Central memory CD8-positive, alpha-beta T cell (primary cell): ENCODE data around the gene NSMF.

Experiments
- ATAC-seq: fragments of 150-1000 bp; cut with Tn5 transposase; replicated peaks from 2 replicates; pipeline ENCODE4 v1.10.0; 2022; ENCODE audit warnings: mild to moderate bottlenecking, moderate FRiP score, moderate number of reproducible peaks; ENCODE audit not compliant: poor library complexity, severe bottlenecking; ENCODE audit errors: extremely low read depth
- DNase-seq, 2 donors: peaks; one replicate each; pipeline ENCODE4 v3.0.0; 2021; ENCODE audit warnings: low spot score in 2 of 2
- H3K27ac Mint-ChIP-seq: one replicate; pipeline ENCODE4 v1.8.0; 2022; ENCODE audit warnings: low read depth, mild to moderate bottlenecking, moderate library complexity, mixed read lengths
- H3K27me3 Mint-ChIP-seq: one replicate; pipeline ENCODE4 v1.8.0; 2022; ENCODE audit warnings: mixed read lengths
- H3K36me3 Mint-ChIP-seq: one replicate; pipeline ENCODE4 v1.8.0; 2022; ENCODE audit warnings: mild to moderate bottlenecking, moderate library complexity, mixed read lengths; ENCODE audit not compliant: insufficient read depth
- H3K4me1 Mint-ChIP-seq: one replicate; pipeline ENCODE4 v1.8.0; 2022; ENCODE audit warnings: mixed read lengths
- H3K4me3 Mint-ChIP-seq: one replicate; pipeline ENCODE4 v1.8.0; 2022; ENCODE audit warnings: mild to moderate bottlenecking, moderate library complexity, mixed read lengths
- H3K9me3 Mint-ChIP-seq: one replicate; pipeline ENCODE4 v1.8.0; 2022; ENCODE audit warnings: mixed read lengths

NSMF gene

DNA sequence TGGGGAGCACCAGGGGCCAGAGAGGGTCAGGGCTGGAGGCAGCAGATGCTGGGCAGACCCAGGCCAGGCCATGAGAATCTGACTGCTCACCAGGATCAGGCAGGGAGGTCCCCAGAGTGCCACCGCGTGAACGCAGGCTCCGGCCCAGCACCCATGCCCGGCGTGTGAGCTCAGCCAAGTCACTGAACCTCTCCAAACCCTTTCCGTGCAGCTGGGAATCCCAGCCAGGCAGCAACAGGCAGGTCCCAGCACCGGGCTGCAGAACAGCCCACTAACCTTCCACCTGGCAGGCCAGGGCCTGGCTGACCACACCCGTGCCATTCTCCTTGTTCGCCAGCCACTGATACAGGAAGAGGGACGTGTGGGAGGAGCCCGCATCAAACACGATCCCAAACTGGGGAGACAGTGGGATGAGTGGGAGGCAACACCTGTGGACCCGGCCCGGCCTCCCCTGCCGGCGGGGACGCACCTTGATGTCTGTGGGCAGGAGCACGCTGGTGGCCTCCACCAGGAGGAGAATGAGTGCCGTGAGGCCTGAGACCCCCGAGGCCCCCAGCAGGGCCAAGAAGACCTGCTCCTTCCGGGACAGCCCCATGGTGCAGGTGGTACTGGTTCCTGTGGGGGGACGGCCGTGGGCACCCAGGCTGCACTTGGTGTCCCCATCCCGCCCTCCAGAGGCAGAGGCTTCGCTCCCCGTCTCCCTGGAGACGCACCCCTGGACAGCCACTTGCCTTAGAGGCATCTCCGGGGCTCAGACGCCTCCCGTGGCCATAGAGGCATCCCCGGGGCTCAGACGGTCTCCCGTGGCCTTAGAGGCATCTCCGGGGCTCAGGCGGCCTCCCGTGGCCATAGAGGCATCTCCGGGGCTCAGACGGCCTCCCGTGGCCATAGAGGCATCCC lies 21.2 kb downstream of the NSMF start:
- Mint-ChIP-seq H3K27ac (no peak overlapping the region), H3K27me3 (peaks cover 9% of the 10 kb centered on the region), H3K36me3 (peaks cover 1% of the 10 kb centered on the region), H3K4me3 (no peak overlapping the region), H3K9me3 (no peaks in the 10 kb centered on the region), H3K4me1 (peaks cover 6% of the 10 kb centered on the region)
- DNase-seq (no peak), ATAC-seq (no peak)

DNA sequence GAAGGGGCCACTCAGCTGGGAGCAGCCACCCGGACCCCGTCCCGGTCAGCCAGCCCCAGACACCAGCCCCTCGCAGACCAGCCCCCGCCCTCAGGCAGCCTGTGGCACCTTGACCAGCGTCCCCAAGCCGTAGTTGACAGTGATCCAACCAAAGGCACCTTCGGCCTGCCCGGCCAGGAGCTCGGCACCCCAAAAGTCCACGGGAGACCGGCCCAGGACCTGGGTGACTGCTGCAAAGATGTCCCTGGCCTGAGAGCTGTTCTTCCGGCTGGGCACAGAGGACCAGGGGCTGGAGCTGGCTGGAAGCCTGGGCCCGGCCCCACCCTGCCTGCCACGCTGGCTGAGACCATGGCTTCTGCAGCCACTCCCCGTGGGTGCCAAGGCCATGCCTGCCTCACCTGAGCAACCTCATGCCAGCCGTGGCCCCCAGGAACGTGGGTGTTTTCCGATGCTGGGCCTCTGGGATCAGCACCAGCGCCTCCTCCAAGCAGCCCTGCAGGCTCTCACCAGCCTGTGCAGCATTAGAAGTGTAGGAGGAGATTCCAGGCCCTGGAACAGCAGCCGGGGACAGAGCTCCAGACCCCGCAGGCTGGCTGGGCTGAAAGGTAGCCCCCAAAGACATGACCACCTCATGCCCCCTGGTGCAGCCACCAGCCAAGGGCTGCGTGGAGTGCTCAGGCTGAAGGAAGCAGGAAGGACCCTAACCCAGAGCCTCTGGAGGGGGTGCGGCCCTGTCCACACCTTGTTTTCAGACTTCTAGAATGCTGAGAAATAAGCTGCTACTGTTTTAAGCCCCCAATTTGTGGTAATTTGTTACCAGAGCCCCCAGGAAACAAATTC lies 22.2 kb downstream of the NSMF start:
- Mint-ChIP-seq H3K27me3 (peaks cover 5% of the 10 kb centered on the region), H3K4me1 (peaks cover 4% of the 10 kb centered on the region), H3K27ac (no peak overlapping the region), H3K9me3 (no peaks in the 10 kb centered on the region), H3K36me3 (peaks cover 1% of the 10 kb centered on the region), H3K4me3 (no peak overlapping the region)
- no peak for DNase-seq
- no peak for ATAC-seq

DNA sequence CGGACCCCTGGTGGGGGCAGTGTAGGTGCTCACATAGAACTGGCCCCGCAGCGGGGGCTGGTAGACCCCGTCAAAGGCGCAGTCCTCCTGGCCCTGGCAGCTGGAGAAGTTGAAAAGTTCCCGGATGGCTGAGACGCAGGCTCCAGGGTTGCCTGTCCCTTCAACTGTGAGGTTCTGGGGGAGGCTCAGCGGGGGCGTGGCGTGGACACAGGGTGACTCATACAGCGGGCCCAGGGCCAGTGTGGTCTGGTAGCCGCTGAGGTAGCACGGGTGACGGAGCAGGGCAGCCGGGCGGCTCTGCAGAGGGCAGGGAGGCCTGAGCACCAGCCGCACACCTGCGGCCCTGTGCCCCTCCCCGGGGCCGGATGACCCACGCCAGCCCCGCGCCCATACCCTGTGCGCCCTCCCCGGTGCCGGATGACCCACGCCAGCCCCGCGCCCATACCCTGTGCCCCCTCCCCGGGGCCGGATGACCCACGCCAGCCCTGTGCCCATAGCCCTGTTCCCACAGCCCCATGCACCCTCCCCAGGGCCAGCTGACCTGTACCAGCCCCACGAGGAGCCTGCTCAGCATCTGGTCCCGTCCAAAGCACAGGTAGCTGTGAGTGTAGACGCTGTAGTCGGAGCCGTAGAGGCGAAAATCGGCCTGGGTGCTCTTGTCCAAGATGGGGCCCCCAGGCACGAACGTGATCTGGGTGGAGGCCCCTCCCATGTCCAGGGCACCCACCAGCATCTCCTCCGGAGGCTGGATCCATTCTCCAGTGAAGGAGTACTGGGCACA lies 23.0 kb downstream of the NSMF start:
- Mint-ChIP-seq H3K9me3 (no peaks in the 10 kb centered on the region), H3K27ac (no peak overlapping the region), H3K36me3 (peaks cover 1% of the 10 kb centered on the region), H3K4me3 (no peak overlapping the region), H3K4me1 (no peaks in the 10 kb centered on the region), H3K27me3 (no peaks in the 10 kb centered on the region)
- no peak for DNase-seq
- ATAC-seq, result no peak

DNA sequence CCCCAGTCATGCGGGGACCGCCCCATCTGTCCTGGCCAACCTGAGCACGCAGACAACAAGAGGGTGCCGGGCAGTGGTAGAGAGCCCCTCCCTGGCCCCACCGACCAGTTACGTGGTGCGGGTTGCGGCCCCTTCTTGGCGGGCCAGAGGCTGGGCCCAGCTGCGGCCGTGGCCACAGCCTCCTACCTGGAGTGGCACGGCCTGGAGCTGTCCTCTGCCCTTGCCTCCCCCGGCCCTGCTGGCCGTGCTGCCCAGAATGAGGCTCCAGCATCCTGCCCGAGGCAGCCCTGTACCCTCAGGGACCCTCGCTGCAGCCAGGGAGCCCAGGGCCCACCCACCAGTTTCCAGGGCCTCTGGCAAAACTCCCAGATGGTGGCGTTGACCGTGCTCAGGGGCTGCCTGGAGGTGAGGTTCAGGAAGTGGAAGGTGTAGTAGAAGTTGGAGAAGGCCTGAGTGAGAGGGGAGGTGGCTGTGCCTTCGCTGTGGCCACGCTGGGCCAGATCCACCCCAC lies 23.7 kb downstream of the NSMF start:
- Mint-ChIP-seq H3K27me3 (no peaks in the 10 kb centered on the region), H3K36me3 (peaks cover 1% of the 10 kb centered on the region), H3K9me3 (no peaks in the 10 kb centered on the region), H3K4me3 (no peak overlapping the region), H3K27ac (no peak overlapping the region), H3K4me1 (no peaks in the 10 kb centered on the region)
- no peak for DNase-seq
- ATAC-seq, result no peak

DNA sequence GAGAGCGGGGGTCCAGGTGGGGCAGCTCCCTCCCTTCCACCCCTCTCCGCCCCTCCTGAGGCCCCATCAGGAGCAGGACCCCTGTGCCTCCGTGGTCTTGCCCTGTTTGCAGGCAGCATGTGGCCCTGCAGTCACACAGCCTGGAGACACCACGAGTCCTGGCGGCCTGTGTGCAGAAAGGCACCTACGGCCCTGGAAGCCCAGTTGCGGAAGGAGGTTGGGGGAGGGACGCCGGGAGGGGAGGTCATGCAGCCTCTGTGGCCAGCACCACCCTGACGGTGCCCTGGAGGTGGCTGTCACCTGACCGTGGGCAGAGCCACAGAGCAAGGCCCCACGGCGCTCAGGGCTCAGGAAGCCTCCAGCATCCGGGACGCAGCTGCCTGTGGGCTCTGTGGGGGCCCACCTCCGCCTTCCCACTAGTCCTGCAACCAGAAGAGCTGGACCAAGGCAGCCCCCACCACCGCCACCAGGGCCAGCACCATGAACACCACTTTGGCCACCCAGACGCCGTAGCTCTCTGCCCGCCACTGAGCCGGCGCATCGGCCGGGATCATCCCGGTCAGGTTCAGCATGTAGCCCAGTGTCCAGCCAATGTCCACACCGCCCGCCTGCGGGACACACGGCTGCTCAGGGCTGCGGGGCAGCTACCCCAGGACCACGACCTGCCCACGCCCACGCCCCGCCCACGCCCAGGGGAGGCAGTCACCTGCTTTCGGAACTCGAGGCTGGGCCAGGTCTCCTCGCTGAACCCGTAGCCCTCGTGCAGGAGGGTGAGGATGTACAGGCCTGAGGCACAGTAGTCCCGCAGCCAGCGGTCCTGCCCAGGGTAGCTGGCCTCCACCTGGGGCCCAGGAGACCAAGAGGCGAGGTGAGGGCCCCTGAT lies 24.4 kb downstream of the NSMF start:
- ATAC-seq (no peak), DNase-seq (no peak)
- Mint-ChIP-seq H3K9me3 (no peaks in the 10 kb centered on the region), H3K27ac (no peak overlapping the region), H3K36me3 (peaks cover 1% of the 10 kb centered on the region), H3K4me1 (no peaks in the 10 kb centered on the region), H3K27me3 (no peaks in the 10 kb centered on the region), H3K4me3 (no peak overlapping the region)

DNA sequence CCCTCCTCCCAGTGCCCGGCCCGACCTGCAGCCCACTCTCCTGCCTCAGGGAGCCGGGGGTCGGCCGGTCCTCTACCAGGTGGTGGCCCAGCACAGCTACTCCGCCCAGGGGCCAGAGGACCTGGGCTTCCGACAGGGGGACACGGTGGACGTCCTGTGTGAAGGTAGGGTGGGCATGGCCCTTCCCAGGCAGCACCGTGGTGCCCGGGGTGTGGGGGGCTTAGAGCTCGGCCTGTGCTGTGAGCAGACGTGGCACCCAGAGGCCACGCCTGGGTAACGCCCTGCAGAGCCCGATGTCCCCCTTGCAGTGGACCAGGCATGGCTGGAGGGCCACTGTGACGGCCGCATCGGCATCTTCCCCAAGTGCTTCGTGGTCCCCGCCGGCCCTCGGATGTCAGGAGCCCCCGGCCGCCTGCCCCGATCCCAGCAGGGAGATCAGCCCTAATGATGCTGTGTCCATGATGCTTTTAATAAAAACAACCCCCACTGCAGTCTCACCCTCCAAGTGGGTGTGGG lies 25.2 kb downstream of the NSMF start:
- H3K36me3 Mint-ChIP-seq, result no peaks in the 10 kb centered on the region
- ATAC-seq (no peak), DNase-seq (no peak)
- H3K4me1 Mint-ChIP-seq, result no peaks in the 10 kb centered on the region
- no peaks in the 10 kb centered on the region for H3K27me3 Mint-ChIP-seq
- H3K4me3 Mint-ChIP-seq, result no peak overlapping the region
- H3K9me3 Mint-ChIP-seq, result no peaks in the 10 kb centered on the region
- H3K27ac Mint-ChIP-seq, result no peak overlapping the region

DNA sequence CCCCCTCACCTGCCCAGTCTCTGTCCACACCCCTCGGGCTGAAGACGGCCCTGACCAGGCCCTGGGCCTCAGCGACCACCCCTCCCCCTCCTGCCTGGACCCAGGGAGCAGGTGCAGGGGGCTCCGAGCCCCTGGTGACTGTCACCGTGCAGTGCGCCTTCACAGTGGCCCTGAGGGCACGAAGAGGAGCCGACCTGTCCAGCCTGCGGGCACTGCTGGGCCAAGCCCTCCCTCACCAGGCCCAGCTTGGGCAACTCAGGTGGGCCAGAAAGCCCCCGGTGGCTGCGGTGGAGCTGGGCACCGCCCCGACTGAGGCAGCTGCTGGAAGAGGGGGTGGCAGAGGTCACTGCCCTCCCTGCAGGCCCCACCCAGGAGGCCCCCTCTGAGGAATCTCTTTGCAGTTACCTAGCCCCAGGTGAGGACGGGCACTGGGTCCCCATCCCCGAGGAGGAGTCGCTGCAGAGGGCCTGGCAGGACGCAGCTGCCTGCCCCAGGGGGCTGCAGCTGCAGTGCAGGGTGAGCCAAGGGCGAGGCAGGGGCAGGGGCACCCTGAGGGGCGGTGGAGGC lies 25.7 kb downstream of the NSMF start:
- no peaks in the 10 kb centered on the region for H3K9me3 Mint-ChIP-seq
- no peak overlapping the region for H3K4me3 Mint-ChIP-seq
- H3K27me3 Mint-ChIP-seq, result no peaks in the 10 kb centered on the region
- H3K36me3 Mint-ChIP-seq, result no peaks in the 10 kb centered on the region
- H3K4me1 Mint-ChIP-seq, result no peaks in the 10 kb centered on the region
- DNase-seq (no peak), ATAC-seq (no peak)
- H3K27ac Mint-ChIP-seq, result no peak overlapping the region

GRCh38 chr9:137432687-137433348 lies 26.3 kb downstream of the NSMF start:
- Mint-ChIP-seq H3K36me3 (no peaks in the 10 kb centered on the region), H3K4me3 (no peak overlapping the region), H3K27ac (no peak overlapping the region), H3K27me3 (no peaks in the 10 kb centered on the region), H3K9me3 (no peaks in the 10 kb centered on the region), H3K4me1 (no peaks in the 10 kb centered on the region)
- DNase-seq (no peak), ATAC-seq (no peak)

DNA sequence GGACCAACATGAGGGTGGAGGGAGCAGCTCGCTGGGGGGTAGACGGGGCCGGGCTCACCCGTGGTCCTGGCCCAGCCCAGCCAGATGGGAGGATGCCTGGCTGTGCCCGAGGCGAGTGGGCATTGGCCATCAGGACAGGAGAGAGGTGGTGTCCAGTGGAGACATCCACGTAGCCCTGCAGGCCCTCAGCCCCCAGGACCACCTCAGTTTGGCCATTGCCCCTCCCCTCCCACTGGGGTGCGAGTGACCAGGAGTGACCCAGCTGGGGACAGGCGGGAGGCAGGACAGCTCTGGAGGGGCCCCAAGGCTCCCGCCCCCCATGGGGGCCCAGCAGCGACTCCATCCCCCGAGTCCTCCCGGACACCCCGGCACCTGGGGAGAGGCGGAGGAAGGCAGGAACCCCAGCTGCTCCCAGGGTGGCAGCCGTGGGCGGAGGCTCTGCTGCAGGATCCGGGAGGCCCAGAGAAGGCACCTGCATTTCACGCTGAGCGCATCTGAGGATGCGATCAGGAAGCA lies 27.7 kb downstream of the NSMF start:
- Mint-ChIP-seq H3K27me3 (no peaks in the 10 kb centered on the region), H3K36me3 (no peaks in the 10 kb centered on the region), H3K4me3 (no peak overlapping the region), H3K9me3 (no peaks in the 10 kb centered on the region), H3K27ac (no peak overlapping the region), H3K4me1 (no peaks in the 10 kb centered on the region)
- ATAC-seq, result no peak
- DNase-seq, result no peak

GRCh38 chr9:137430723-137431415 lies 28.3 kb downstream of the NSMF start:
- Mint-ChIP-seq H3K36me3 (no peaks in the 10 kb centered on the region), H3K4me3 (no peak overlapping the region), H3K27me3 (no peaks in the 10 kb centered on the region), H3K4me1 (no peaks in the 10 kb centered on the region), H3K9me3 (no peaks in the 10 kb centered on the region), H3K27ac (no peak overlapping the region)
- ATAC-seq, result no peak
- DNase-seq, result no peak
